ENCODE measurements around the gene PHKB. TPM values are rescaled to one million over a fixed set of nuclear protein-coding genes. Genes with fewer than 3 reads are reported as not detected.
A peak's percentile ranks its signal among the peaks of the same experiment; 100 is the strongest.

The PHKB gene
- polyA plus RNA-seq, 3 donors, result 49.8 to 53.1 (median 50.8) TPM

- intact Hi-C loops (cut with micrococcal nuclease), result no loop called here
Measured at GRCh38 chr16:47561286-47561685, 100.2 kb downstream of the PHKB start.

GRCh38 chr16:47562366-47562765 is 101.2 kb downstream of the PHKB start:
- Histone ChIP-seq H3K79me2 (ENCODE audit: insufficient read depth, low read length) (peaks cover 13% of the 10 kb centered on the region), H4K20me1 (ENCODE audit: insufficient read depth, low read length) (no peaks in the 10 kb centered on the region), H3K4me1 (ENCODE audit: control insufficient read depth in 1 of 2, insufficient read depth in 2 of 2, low read length in 2 of 2) (peaks cover 31 to 34% of the 10 kb centered on the region in 2 donors), H3K9me3 (replicated peaks in 1 of 2; ENCODE audit: control insufficient read depth in 1 of 2, insufficient read depth in 1 of 2, low read length in 2 of 2) (no peaks in the 10 kb centered on the region), H3K27me3 (ENCODE audit: control insufficient read depth in 2 of 2, insufficient read depth in 2 of 2, low read length in 2 of 2) (no peaks in the 10 kb centered on the region), H3K4me3 (replicated peaks in 1 of 3; ENCODE audit: low read depth in 2 of 3, low read length in 3 of 3) (no peak overlapping the region), H3K9ac (ENCODE audit: insufficient read depth, low read length, poor library complexity, severe bottlenecking) (no peak overlapping the region), H2AFZ (ENCODE audit: insufficient read depth, low read depth, low read length, poor library complexity, severe bottlenecking) (no peak overlapping the region), H3K36me3 (replicated peaks in 1 of 2; ENCODE audit: control insufficient read depth in 1 of 2, insufficient read depth in 2 of 2, low read length in 2 of 2) (peaks cover 0 to 7% of the 10 kb centered on the region in 2 donors), H3K27ac (ENCODE audit: low read depth in 1 of 2, low read length in 2 of 2) (no peak overlapping the region), H3K4me2 (replicated peaks; ENCODE audit: extremely low read depth, low read length, poor library complexity, severe bottlenecking) (no peak overlapping the region)
- Mint-ChIP-seq H3K4me3 (no peak overlapping the region), H3K9me3 (peaks cover 0 to 12% (median 0%) of the 10 kb centered on the region in 7 donors), H3K4me1 (peaks cover 39% of the 10 kb centered on the region), H3K27me3 (ENCODE audit: low read depth in 3 of 3) (no peaks in the 10 kb centered on the region), H3K27ac (no peak overlapping the region), H3K36me3 (peaks cover 22 to 24% of the 10 kb centered on the region in 2 donors)
- peak in 1 of 3 donors; percentile 19 for DNase-seq
- no peak for TF ChIP-seq CTCF (IDR thresholded peaks at IDR 0.05)
- intact Hi-C loops (cut with micrococcal nuclease), result no loop called here

More at GRCh38 chr16:47561286-47561685, 100.2 kb downstream of the PHKB start:
- peaks cover 5% of the 10 kb centered on the region for H3K79me2 ChIP-seq (ENCODE audit: insufficient read depth, low read length)
- no peak overlapping the region for H3K4me3 ChIP-seq (replicated peaks in 1 of 3; ENCODE audit: low read depth in 2 of 3, low read length in 3 of 3)
- WGBS (ENCODE audit: insufficient coverage), result no CpG with 5 or more reads among the region's 1 CpG
- H3K9me3 ChIP-seq (replicated peaks in 1 of 2; ENCODE audit: control insufficient read depth in 1 of 2, insufficient read depth in 1 of 2, low read length in 2 of 2), result no peaks in the 10 kb centered on the region
- H3K4me1 ChIP-seq (ENCODE audit: control insufficient read depth in 1 of 2, insufficient read depth in 2 of 2, low read length in 2 of 2), result peaks cover 22 to 23% of the 10 kb centered on the region in 2 donors
- no peak overlapping the region for H2AFZ ChIP-seq (ENCODE audit: insufficient read depth, low read depth, low read length, poor library complexity, severe bottlenecking)
- H3K27ac ChIP-seq (ENCODE audit: low read depth in 1 of 2, low read length in 2 of 2), result no peak overlapping the region
- Mint-ChIP-seq H3K9me3 (peaks cover 0 to 12% (median 0%) of the 10 kb centered on the region in 7 donors), H3K27ac (no peak overlapping the region), H3K4me1 (peaks cover 28% of the 10 kb centered on the region), H3K36me3 (peaks cover 27 to 32% of the 10 kb centered on the region in 2 donors), H3K4me3 (no peak overlapping the region), H3K27me3 (ENCODE audit: low read depth in 3 of 3) (no peaks in the 10 kb centered on the region)
- no peak for TF ChIP-seq CTCF (IDR thresholded peaks at IDR 0.05)
- DNase-seq, result no peak
- H3K9ac ChIP-seq (ENCODE audit: insufficient read depth, low read length, poor library complexity, severe bottlenecking), result no peak overlapping the region
- H4K20me1 ChIP-seq (ENCODE audit: insufficient read depth, low read length), result no peaks in the 10 kb centered on the region
- peaks cover 0 to 7% of the 10 kb centered on the region in 2 donors for H3K36me3 ChIP-seq (replicated peaks in 1 of 2; ENCODE audit: control insufficient read depth in 1 of 2, insufficient read depth in 2 of 2, low read length in 2 of 2)
- H3K4me2 ChIP-seq (replicated peaks; ENCODE audit: extremely low read depth, low read length, poor library complexity, severe bottlenecking), result no peak overlapping the region
- no peaks in the 10 kb centered on the region for H3K27me3 ChIP-seq (ENCODE audit: control insufficient read depth in 2 of 2, insufficient read depth in 2 of 2, low read length in 2 of 2)

Data from CD14-positive monocyte (primary cell).